GM12878 (cell line): Measurements from ENCODE around the gene C16orf87. TPM values are rescaled to one million over a fixed set of nuclear protein-coding genes. Genes with fewer than 3 reads are reported as not detected.

Source experiments
- ATF3 ChIP-seq: IDR thresholded peaks from 2 replicates; pipeline ENCODE4 v1.6.1; 2011; ENCODE audit warnings: low read depth, mild to moderate bottlenecking, low read length, moderate library complexity, borderline replicate concordance; ENCODE audit errors: extremely low read depth
- BCL11A ChIP-seq: IDR thresholded peaks from 2 replicates; pipeline ENCODE4 v1.6.1; 2011; ENCODE audit warnings: low read depth, low read length
- BRCA1 ChIP-seq: IDR thresholded peaks from 2 replicates; pipeline ENCODE4 v1.6.1; 2011; ENCODE audit warnings: low read depth, low read length, improper control_type of control experiment
- FOXK2 ChIP-seq: fragments of 450-650 bp; IDR thresholded peaks from 2 replicates; pipeline ENCODE4 v1.6.1; 2017; ENCODE audit warnings: mild to moderate bottlenecking, moderate library complexity
- HCFC1 ChIP-seq: fragments of 150-350 bp; IDR thresholded peaks from 2 replicates; pipeline ENCODE4 v1.6.1; 2014; ENCODE audit warnings: low read length
- JUND ChIP-seq: IDR thresholded peaks from 2 replicates; pipeline ENCODE4 v1.6.1; 2012; ENCODE audit warnings: low read depth, mild to moderate bottlenecking, low read length, improper control_type of control experiment, moderate library complexity
- PBX3 ChIP-seq: IDR thresholded peaks from 2 replicates; pipeline ENCODE4 v1.6.1; 2011; ENCODE audit warnings: mild to moderate bottlenecking, low read depth, low read length, moderate library complexity; ENCODE audit not compliant: insufficient replicate concordance
- SIN3A ChIP-seq: IDR thresholded peaks from 2 replicates; pipeline ENCODE4 v1.6.1; 2012; ENCODE audit warnings: low read depth, low read length, improper control_type of control experiment
- STAT1 ChIP-seq: fragments of 450-650 bp; conservative IDR thresholded peaks from 2 replicates; pipeline ENCODE4 v1.6.1; 2014; ENCODE audit warnings: antibody characterized with exemption, mild to moderate bottlenecking
- ZBTB33 ChIP-seq: fragments of 450-650 bp; IDR thresholded peaks from 2 replicates; pipeline ENCODE4 v1.6.1; 2017; ENCODE audit warnings: mild to moderate bottlenecking
- polyA plus RNA-seq, 11 experiments: library from polyadenylated mRNA; depleted of rRNA in 4 of 11; unstranded in 6 of 11; stranded (reverse) in 5 of 11; fragments of >200 nt; fragmentation: Nextera tagmentation in 4 of 11; fragmentation: Illumina TruSeq in 1 of 11; extraction: Ambion mirVana in 4 of 11; extraction: Trizol in 1 of 11; gene quantifications; 1 replicate in 1 of 11; 2 replicates in 10 of 11; pipeline versions ENCODE4 v1.2.1 to v1.2.3, GENCODE V29; 2011 to 2016; ENCODE audit warnings: inconsistent platforms in 2 of 11, missing spikeins in 2 of 11, low read depth in 1 of 11
- total RNA-seq, 4 experiments: library from RNA; depleted of rRNA in 3 of 4; stranded (reverse); fragments of >200 nt in 3 of 4; fragmentation: Illumina TruSeq in 1 of 4; extraction: Trizol in 1 of 4; gene quantifications; 2 replicates each; pipeline versions ENCODE4 v1.2.1 to v1.2.3, GENCODE V29; 2013 to 2021

Gene C16orf87
- total and polyA plus RNA-seq, 10 of the 15 experiments (the other 5 are each of a cell fraction or from before 2014, with no cell fraction given) = 18.4 to 72.6 (median 31.0) TPM

- TF ChIP-seq JUND (no peak), SIN3A (no peak), ATF3 (no peak), FOXK2 (no peak), BCL11A (no peak), PBX3 (no peak), HCFC1 (no peak), BRCA1 (no peak), STAT1 (no peak), ZBTB33 (no peak)
Measured at GRCh38 chr16:46862555-46863447, 31.8 kb upstream of the C16orf87 start (continued).
